Glomerular visceral epithelial cell (primary cell): Measurements from ENCODE around the gene TAF13.

Experiments
- DNase-seq: peaks from one replicate; pipeline ENCODE4 v3.0.0-alpha.2; 2016; ENCODE audit errors: extremely low spot score

Gene TAF13

GRCh38 chr1:109075531-109076490 lies at the start of gene TAF13:
TAF13 (minus strand) TSS chr1:109076003; CDS start chr1:109075947, 56 bp downstream.
- DNase-seq: peak; percentile 93

GRCh38 chr1:109120356-109120755 lies 44.6 kb upstream of the TAF13 start:
- DNase-seq: no peak

DNA sequence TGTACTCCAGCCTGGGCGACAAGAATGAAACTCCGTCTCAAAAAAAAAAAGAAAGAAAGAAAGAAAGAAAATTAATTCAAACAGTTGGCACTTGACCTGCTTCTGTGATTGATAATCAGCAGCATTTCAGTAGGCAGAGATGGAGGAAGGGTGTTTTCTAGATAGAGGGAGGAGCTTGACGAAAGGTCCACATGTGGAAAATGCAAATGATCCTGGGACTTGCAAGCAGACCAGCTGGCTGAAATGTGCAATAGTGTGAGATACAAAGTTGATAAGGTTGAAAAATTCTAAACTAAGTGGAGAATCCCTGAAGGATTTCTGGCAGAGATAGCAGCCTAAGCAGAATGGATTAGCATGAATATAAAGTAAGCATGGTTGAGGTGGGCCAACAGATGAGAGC lies 42.3 kb upstream of the TAF13 start:
- DNase-seq: no peak

GRCh38 chr1:109116286-109116685 lies 40.5 kb upstream of the TAF13 start:
- DNase-seq: no peak

DNA sequence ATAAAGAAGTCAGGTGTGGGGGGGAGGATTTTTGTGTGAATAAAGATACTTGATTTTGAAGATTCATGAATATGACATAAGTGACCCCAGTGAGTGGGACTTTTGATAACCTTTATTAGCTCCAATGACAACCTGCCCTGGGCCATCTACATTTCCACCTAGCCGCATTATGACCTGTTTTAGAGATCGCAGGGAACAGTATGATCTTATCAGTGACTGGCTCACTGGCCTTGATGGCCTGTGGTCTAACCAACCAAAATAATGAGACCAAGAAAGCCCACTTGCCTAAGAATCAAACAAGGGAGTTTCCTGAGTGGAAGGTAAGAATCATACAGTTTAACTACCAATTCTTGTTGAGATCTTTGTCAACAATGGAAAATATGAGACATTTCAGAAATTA lies 39.9 kb upstream of the TAF13 start:
- no peak for DNase-seq

DNA sequence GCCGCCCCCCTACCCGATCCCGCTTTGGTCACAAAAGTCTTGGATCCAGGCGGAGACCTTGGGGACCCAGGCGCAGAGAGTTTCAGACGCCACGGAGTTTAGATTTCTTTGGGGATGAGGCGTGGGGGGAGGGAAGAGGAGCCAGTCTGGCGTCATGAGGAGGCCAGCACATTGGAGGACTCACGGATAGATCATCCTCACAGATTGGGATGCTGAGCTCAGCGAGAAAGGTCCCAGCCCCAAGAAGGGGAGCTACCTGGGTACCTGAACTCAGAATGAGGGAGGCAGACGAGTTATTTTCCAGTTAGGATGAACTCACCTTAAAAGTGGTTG lies 38.5 kb upstream of the TAF13 start:
- no peak for DNase-seq

DNA sequence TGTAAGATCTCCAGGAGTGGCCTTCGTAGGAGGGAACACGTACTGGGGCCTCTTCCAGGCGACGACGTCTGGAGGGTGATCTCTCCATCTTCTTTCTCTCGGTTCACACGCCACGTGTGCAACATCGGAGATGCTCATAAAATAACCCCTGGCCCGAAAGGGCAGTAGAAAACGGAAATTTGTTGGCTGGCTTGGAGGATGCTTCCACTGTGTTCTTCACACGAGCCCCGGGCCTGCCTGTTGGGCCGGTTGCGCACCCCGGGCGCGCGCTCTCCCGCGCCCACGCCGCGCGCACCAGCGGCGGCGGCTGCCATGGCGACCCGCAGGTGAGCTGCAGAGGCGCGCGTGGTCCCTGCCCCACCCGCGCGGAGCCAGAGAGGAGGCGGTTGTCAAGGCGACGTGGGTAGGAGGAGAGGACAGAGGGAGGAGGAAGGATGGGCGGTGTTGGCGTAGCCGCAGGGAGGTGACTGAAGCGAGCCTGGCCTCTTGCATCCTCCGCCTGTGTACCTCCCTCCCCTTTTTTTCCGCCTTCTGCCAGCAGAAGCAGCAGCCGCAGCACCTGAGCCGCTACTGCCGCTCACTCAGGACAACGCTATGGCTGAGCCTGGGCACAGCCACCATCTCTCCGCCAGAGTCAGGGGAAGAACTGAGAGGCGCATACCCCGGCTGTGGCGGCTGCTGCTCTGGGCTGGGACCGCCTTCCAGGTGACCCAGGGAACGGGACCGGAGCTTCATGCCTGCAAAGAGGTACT lies 38.0 kb upstream of the TAF13 start, which contains the start of gene ELAPOR1:
TSS of gene ELAPOR1 (plus strand) at position 526 of the 752 bp plus-strand sequence. CDS start at position 595, 69 bp downstream.
- DNase-seq: no peak

GRCh38 chr1:109112652-109113285 lies 37.0 kb upstream of the TAF13 start:
- peak; percentile 92 for DNase-seq

GRCh38 chr1:109112056-109112651 lies 36.4 kb upstream of the TAF13 start:
- DNase-seq: peak; percentile 46

DNA sequence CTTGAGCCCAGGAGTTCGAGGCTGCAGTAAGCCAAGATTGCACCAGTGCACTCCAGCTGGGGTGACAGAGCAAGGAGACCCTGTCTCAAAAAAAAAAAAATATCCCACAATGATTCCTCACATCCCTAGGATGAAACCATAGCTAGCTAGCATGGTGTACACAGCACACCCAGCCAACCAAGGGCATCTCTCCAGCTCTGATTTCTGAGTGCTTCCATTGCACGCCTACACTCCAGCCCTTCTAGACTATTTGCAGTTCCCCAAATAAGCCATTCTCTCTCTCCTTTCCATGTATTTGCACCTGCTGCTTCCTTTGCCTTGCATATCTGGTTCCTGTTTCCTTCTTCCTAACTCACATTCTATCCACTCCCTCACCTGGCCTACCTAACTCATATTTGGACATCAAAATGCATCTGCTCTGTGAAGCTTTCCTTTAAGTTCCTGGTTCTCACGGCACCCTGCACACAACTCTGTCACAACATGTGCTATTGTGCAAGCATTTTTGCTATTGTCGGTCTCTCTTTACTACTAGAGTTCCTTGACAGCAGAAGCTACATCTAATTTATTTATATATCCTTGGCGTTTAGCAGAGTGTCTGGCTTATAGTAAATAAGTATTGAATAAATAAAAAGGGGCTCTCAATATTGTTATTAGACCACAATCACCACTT lies 35.7 kb upstream of the TAF13 start:
- no peak for DNase-seq

DNA sequence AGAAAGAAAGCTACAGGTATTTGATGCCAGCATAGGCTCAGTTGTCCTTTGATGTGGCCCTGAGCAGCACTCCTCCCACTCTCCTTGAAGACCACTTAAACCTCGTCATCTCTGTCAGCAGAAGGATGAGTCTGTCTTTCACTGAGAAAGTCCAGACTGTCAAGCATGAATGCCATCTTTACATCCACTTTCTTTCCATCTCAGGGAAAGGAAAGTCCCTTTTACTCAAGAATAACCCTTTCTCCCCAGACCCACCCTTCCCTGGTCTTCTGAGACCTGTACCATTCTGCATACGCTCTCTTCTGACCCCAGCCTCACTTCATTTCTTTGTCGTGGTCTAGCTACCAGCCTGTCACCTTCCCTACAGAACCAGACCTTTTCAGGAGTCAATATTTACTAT lies 34.1 kb upstream of the TAF13 start:
- no peak for DNase-seq

GRCh38 chr1:109107785-109108184 lies 32.0 kb upstream of the TAF13 start:
- DNase-seq: no peak

DNA sequence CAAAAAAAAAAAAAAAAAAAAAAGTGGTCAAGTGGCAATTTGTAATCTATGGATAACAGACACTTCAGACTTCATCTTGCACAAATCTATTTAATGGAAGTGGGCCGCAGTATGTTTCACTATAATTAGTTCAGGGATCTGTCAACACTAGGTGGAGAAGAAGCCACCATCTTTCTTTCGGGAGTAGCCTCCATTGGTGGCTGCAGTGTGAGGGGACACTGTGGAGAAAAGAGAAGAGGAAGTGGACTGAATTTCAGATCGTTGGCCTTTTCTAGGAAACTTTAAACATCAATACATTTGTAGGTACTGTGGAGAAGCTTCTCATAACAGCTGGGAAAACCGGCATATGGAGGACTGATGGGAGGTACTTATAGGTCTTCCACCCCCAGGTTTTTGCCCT lies 30.1 kb upstream of the TAF13 start:
- no peak for DNase-seq

GRCh38 chr1:109104364-109105151 lies 28.8 kb upstream of the TAF13 start:
- DNase-seq: no peak

GRCh38 chr1:109099938-109100773 lies 24.4 kb upstream of the TAF13 start:
- DNase-seq: peak; percentile 98

GRCh38 chr1:109096120-109096519 lies 20.3 kb upstream of the TAF13 start:
- no peak for DNase-seq

DNA sequence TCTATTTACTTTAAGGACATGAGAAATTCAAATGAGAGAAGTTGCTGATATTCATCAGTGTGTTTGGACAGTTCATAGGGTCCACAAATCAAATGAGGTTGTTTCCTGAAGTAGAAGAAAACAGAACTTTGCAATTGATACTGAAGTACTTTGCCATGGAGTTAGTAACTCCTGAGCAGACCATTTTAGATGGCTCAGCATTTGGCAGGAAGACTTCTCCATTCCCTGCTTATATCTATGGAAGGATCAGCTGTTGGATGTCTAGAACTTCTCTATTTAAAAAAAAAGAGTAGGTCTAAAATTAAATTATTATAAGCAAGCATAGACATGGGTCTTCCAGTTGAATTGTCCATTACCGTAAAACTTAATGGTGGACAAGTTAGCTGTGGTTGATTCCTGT lies 19.8 kb upstream of the TAF13 start:
- no peak for DNase-seq

- DNase-seq: no peak
These were observed 19.1 kb upstream of the TAF13 start for GRCh38 chr1:109094871-109095270.

DNA sequence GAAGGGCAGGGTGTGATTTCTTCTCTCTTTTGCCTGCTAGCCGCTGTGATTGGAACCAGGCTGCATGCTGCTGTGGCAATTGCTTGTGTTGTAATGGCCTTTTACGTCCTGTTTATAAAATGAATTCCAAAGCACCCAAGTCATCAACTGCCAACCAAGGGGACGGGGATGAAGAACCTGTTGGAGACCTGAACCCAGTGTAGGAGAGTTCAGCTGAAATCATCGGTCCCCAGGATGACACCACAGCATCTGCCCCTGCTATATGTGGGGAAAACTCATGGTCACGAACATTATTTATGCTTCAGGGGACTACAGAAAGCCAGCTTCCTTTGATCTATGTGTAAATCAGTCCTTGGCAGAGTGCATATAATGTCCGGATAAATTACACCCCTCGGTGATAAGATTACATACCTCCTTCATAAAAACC lies 18.6 kb upstream of the TAF13 start:
- DNase-seq: no peak

GRCh38 chr1:109091839-109092193 lies 16.0 kb upstream of the TAF13 start:
- DNase-seq: no peak
